Skin epidermis (tissue), 12 donors: Measurements from ENCODE around the gene OR52W1.

Experiments used
- H3K27ac ChIP-seq, 21 experiments: fragments of 200-600 bp; sonication (generic) in 11 of 21; one replicate each; pipeline ENCODE4 v1.5.0; 2020; ENCODE audit warnings: mild to moderate bottlenecking in 3 of 21, inconsistent platforms in 2 of 21, moderate library complexity in 2 of 21
- H3K4me3 ChIP-seq, 7 experiments: fragments of 200-600 bp; sonication (generic) in 2 of 7; one replicate each; pipeline ENCODE4 v1.5.0; 2020; ENCODE audit warnings: inconsistent platforms in 2 of 7, mild to moderate bottlenecking in 2 of 7, moderate library complexity in 1 of 7

The OR52W1 gene, protein sequence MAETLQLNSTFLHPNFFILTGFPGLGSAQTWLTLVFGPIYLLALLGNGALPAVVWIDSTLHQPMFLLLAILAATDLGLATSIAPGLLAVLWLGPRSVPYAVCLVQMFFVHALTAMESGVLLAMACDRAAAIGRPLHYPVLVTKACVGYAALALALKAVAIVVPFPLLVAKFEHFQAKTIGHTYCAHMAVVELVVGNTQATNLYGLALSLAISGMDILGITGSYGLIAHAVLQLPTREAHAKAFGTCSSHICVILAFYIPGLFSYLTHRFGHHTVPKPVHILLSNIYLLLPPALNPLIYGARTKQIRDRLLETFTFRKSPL

DNA sequence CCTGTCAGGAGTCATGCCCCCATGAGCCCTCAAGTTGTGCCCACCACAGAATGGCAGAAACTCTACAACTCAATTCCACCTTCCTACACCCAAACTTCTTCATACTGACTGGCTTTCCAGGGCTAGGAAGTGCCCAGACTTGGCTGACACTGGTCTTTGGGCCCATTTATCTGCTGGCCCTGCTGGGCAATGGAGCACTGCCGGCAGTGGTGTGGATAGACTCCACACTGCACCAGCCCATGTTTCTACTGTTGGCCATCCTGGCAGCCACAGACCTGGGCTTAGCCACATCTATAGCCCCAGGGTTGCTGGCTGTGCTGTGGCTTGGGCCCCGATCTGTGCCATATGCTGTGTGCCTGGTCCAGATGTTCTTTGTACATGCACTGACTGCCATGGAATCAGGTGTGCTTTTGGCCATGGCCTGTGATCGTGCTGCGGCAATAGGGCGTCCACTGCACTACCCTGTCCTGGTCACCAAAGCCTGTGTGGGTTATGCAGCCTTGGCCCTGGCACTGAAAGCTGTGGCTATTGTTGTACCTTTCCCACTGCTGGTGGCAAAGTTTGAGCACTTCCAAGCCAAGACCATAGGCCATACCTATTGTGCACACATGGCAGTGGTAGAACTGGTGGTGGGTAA lies at the start of gene OR52W1:
Gene OR52W1, plus strand, starts transcription at position 51 of the 637 bp plus-strand sequence. Its CDS starts 0 bp downstream, at position 51.
- Histone ChIP-seq H3K27ac (no peak within 1 kb of the TSS), H3K4me3 (no peak within 1 kb of the TSS)

GRCh38 chr11:6151117-6151516 lies 47.9 kb upstream of the OR52W1 start:
- Histone ChIP-seq H3K4me3 (no peak overlapping the region), H3K27ac (no peak overlapping the region)

DNA sequence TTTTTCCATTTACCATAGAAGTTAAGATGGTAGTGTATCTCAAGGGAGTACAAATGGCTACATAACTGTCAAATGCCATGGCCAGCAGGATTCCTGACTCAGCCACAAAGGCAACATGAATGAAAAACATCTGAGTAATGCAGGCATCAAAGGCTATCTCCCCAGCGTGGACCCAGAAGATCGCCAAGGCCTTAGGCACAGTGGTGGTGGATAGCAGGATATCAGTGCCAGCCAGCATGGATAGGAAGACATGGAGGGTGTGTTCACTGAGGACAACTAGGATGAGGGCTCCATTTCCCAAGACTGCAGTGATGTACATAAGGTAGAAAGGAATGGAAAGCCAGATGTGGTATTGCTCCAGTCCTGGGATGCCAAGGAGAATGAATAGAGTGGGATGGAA lies 46.9 kb upstream of the OR52W1 start:
- Histone ChIP-seq H3K4me3 (no peak overlapping the region), H3K27ac (no peak overlapping the region)

DNA sequence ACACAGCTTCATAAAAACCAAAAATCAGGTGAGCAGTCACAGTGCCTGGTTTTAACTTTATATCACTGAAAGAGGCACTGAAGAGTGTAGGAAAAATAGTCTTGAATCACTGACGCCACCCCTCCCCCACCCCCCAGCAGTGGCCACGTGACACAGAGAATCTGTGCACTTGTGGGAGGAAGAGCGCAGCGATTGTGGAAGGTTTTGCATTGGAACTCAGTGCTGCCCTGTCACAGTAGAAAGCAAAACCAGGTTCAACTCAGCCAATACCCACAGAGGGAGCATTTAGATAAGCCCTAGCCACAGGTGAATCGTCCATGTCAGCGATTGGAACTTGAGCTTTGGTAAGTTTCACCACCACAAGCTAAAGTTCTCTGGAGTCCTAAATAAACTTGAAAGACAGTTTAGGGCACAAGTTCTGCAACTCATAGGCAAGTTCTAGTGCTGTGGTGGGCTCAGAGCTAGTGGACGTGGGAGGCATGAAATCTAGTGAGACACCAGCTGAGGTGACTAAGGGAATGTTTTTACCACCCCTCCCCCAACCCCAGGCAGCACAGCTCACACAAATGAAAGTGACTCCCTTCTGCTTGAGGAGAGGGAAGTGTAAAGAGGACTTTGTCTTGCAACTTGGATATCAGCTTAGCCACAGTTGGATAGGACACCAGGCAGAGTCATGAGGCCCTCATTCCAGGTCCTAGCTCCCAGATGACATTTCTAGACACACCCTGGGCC lies 42.2 kb upstream of the OR52W1 start:
- Histone ChIP-seq H3K27ac (no peak overlapping the region), H3K4me3 (no peak overlapping the region)

DNA sequence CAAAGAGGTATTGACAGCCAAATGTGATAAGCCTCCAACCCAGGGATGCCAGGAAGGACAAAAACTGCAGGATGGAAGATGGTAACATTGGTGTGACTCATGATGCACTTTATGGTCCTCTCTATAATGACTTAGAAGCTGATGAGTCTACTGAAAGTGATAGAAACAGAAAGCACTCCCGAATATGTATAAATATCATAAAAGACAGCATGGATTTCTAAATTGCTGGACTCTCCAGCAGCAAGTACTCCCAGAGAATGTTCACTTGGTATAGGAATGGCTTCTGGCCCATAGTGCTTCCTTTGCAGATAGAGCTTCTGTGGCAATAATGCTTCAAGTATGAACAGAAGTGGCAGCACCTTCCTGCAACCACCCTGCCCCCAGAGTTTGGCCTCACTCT lies 28.8 kb upstream of the OR52W1 start, which contains the start of gene OR52B2:
Gene OR52B2, minus strand, starts transcription at position 101 of the 400 bp plus-strand sequence. Its CDS starts 0 bp downstream, at position 101.
- Histone ChIP-seq H3K27ac (no peak within 1 kb of the TSS), H3K4me3 (no peak within 1 kb of the TSS)

GRCh38 chr11:6175440-6175839 lies 23.6 kb upstream of the OR52W1 start:
- Histone ChIP-seq H3K4me3 (no peak overlapping the region), H3K27ac (no peak overlapping the region)

- no peak overlapping the region for H3K27ac ChIP-seq
- no peak overlapping the region for H3K4me3 ChIP-seq
These were observed 7.3 kb upstream of the OR52W1 start for GRCh38 chr11:6191742-6192141.

GRCh38 chr11:6194065-6194581 lies 4.9 kb upstream of the OR52W1 start:
- no peak overlapping the region for H3K4me3 ChIP-seq
- H3K27ac ChIP-seq: no peak overlapping the region

- H3K4me3 ChIP-seq: no peak overlapping the region
- no peak overlapping the region for H3K27ac ChIP-seq
These were observed 2.6 kb upstream of the OR52W1 start for GRCh38 chr11:6196396-6196795.

- H3K27ac ChIP-seq: no peak overlapping the region
- H3K4me3 ChIP-seq: no peak overlapping the region
These were observed 1.4 kb upstream of the OR52W1 start for GRCh38 chr11:6197466-6198200.

- Histone ChIP-seq H3K27ac (no peak overlapping the region), H3K4me3 (no peak overlapping the region)
These were observed 2.0 kb downstream of the OR52W1 start for GRCh38 chr11:6200975-6201374.

GRCh38 chr11:6201481-6201880 lies 2.5 kb downstream of the OR52W1 start:
- no peak overlapping the region for H3K27ac ChIP-seq
- H3K4me3 ChIP-seq: no peak overlapping the region

GRCh38 chr11:6202041-6202440 lies 3.0 kb downstream of the OR52W1 start:
- Histone ChIP-seq H3K4me3 (no peak overlapping the region), H3K27ac (no peak overlapping the region)

GRCh38 chr11:6203327-6203726 lies 4.3 kb downstream of the OR52W1 start:
- no peak overlapping the region for H3K27ac ChIP-seq
- no peak overlapping the region for H3K4me3 ChIP-seq

DNA sequence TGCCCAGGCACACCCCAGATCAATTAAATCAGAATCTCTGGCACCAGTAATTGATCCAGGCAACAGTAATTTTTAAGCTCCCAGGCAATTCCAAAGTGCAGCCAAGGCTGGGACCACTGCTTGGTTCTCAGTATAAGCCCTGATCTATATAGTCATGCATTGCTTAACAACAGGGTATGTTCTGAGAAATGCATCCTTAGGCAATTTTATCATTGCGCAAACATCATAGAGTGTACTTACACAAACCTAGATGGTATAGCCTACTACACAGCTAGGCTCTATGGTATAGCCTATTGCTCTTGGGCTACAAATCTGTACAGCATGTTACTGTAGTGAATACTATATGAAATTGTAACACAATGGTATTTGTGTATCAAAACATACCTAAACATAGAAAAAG lies 5.7 kb downstream of the OR52W1 start:
- Histone ChIP-seq H3K4me3 (no peak overlapping the region), H3K27ac (no peak overlapping the region)

DNA sequence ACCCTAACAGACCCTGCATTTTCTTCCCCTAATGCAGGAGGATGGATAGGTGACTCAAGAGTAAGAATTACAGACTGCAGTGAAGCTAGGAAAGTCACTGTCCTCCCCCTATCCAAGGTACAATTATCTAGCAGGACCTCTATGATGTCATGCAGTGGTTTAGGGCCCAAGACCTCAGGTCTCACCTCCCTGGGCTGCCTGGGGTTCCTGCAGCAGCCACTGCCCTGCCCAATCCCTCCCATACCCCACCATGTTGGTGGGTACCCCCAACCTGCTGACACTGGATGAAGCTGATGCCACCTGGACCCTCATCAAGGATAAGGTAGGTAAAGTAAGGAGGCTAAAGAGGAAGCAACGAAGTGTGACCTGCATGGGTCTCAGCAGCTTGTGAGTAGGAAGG lies 6.3 kb downstream of the OR52W1 start, which contains the start of gene C11orf42:
Gene C11orf42, plus strand, starts transcription at position 192 of the 400 bp plus-strand sequence. Its CDS starts 59 bp downstream, at position 251.
- Histone ChIP-seq H3K27ac (no peak within 1 kb of the TSS), H3K4me3 (no peak within 1 kb of the TSS)

GRCh38 chr11:6206456-6207180 lies 7.6 kb downstream of the OR52W1 start:
- no peak overlapping the region for H3K27ac ChIP-seq

DNA sequence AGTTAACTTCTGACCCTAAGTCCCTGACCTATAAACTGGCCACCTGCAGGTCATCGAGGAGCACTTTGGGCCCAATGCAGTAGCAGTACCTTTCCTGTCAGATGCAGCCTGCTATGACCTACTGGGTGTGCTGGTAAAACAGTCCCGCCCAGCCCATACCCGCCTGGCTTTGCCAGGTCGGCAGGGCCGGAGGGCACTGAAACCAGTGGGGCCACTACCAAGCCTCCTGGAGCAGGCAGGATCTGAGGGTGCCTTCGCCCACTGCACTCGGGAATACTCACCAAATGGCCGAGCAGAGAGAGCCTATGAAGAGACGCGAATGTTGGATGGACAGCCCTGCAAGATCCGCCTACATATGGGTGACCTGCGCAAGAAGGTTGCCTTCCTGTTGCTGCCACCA lies 10.8 kb downstream of the OR52W1 start:
- no peak overlapping the region for H3K27ac ChIP-seq
- no peak overlapping the region for H3K4me3 ChIP-seq

More at GRCh38 chr11:6206456-6207180, 7.6 kb downstream of the OR52W1 start:
- no peak overlapping the region for H3K4me3 ChIP-seq
